Prostate gland (tissue), 2 donors: ENCODE data around the gene CDH24. TPM values are rescaled to one million over a fixed set of nuclear protein-coding genes. Genes with fewer than 3 reads are reported as not detected.

Source experiments
- DNase-seq: peaks from one replicate; pipeline ENCODE4 v3.0.0-alpha.2; 2019; ENCODE audit warnings: low spot score
- H3K27ac ChIP-seq, 2 donors: fragments of 200-600 bp; sonication (generic); 2 replicates each; pipeline ENCODE4 v1.5.1; 2017 to 2019
- H3K27me3 ChIP-seq: fragments of 200-600 bp; sonication (generic); replicated peaks from 2 replicates; pipeline ENCODE4 v1.5.1; 2019; ENCODE audit not compliant: insufficient read depth
- H3K36me3 ChIP-seq, 2 donors: fragments of 200-600 bp; sonication (generic); 1 replicate in 1 of 2; 2 replicates in 1 of 2; pipeline versions ENCODE4 v1.5.1 to v1.8.1; 2017 to 2019
- H3K4me1 ChIP-seq: fragments of 200-600 bp; sonication (generic); replicated peaks from 2 replicates; pipeline ENCODE4 v1.5.1; 2019
- H3K4me3 ChIP-seq, 2 donors: fragments of 200-600 bp; sonication (generic); 2 replicates each; pipeline ENCODE4 v1.5.1; 2017 to 2019
- H3K9me3 ChIP-seq: fragments of 200-600 bp; sonication (generic); 2 replicates; pipeline ENCODE4 v1.5.1; 2017
- CTCF ChIP-seq, 4 experiments: fragments of 200-600 bp in 2 of 4; fragments of 450-650 bp in 2 of 4; sonication (generic) in 2 of 4; IDR thresholded peaks; 1 replicate in 3 of 4; 2 replicates in 1 of 4; pipeline ENCODE4 v1.5.1; 2016 to 2019; ENCODE audit warnings: antibody characterized with exemption in 4 of 4, mild to moderate bottlenecking in 2 of 4, moderate library complexity in 2 of 4
- POLR2A ChIP-seq: fragments of 450-650 bp; IDR thresholded peaks from one replicate; pipeline ENCODE4 v1.6.1; 2016; ENCODE audit warnings: antibody characterized with exemption, mild to moderate bottlenecking
- POLR2AphosphoS5 ChIP-seq: sonication (generic); formaldehyde crosslinking; IDR thresholded peaks from one replicate; pipeline ENCODE4 v1.6.1; 2017; ENCODE audit warnings: antibody characterized with exemption
- WGBS: methylation state at CpG from one replicate; pipeline ENCODE4 v1.1.5; 2018; 5-methylcytosine and 5-hydroxymethylcytosine counted together
- intact Hi-C: fragments of 100-400 bp; cut with DNase I; formaldehyde crosslinking; loops from one replicate; pipeline ENCODE4 v1.14.2; 2022
- total RNA-seq, 2 donors: library from RNA; depleted of rRNA; stranded (reverse); fragments of >200 nt; gene quantifications; one replicate each; pipeline ENCODE4 v1.1.0, GENCODE V29; 2016

CDH24 gene
- total RNA-seq, 2 donors from 2014 or later: 4.0 to 7.2 TPM

DNA sequence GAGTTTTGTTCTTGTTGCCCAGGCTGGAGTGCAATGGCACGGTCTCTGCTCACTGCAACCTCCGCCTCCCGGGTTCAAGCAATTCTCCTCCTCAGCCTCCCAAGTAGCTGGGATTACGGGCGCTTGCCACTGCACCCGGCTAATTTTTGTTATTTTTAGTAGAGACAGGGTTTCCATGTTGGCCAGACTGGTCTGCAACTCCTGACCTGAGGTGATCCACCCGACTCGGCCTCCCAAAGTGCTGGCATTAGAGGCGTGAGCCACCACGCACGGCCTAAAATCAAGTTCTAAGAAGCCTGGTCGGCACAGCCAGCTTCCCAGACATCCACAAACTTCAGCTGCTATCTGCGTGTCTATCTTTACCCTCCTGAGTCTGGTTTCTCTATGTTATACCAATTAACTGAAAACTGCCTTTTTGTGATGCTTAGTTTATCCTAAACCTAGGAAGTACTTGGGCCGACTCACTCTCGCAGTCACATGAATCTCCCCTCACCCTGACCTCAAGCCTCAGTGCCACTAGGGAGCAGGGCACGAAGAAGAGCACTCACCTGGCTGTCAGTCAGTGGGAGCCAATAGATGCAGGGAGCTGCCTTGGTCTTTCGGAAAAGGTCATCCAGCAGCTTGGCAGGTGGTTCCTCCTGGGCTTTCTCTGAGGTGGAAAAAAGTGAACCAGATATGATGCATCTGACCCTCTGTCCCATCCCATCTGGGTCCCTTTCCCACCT lies 3.4 kb upstream of the CDH24 start:
- Histone ChIP-seq H3K4me1 (no peaks in the 10 kb centered on the region), H3K27me3 (no peaks in the 10 kb centered on the region), H3K36me3 (peaks cover 14 to 33% of the 10 kb centered on the region in 2 donors), H3K4me3 (no peak overlapping the region), H3K9me3 (no peaks in the 10 kb centered on the region), H3K27ac (no peak overlapping the region)
- TF ChIP-seq POLR2AphosphoS5 (no peak), POLR2A (no peak), CTCF (IDR thresholded peaks at IDR 0.05) (no peak)
- no peak for DNase-seq
- WGBS: 90% methylated on average over 17 of the region's 17 CpGs
- intact Hi-C loops: no loop called here

- Histone ChIP-seq H3K4me1 (no peaks in the 10 kb centered on the region), H3K27ac (no peak overlapping the region), H3K9me3 (no peaks in the 10 kb centered on the region), H3K36me3 (peaks cover 14 to 26% of the 10 kb centered on the region in 2 donors), H3K27me3 (no peaks in the 10 kb centered on the region), H3K4me3 (no peak overlapping the region)
- DNase-seq: no peak
- TF ChIP-seq CTCF (IDR thresholded peaks at IDR 0.05): no peak
- TF ChIP-seq POLR2AphosphoS5: no peak
- no peak for TF ChIP-seq POLR2A
- 87% methylated on average over 32 of the region's 32 CpGs for WGBS
- intact Hi-C loops: no loop called here
These were observed 1.6 kb upstream of the CDH24 start for GRCh38 chr14:23058654-23059504.

GRCh38 chr14:23057757-23058653 lies 685 bp upstream of the CDH24 start:
- H3K27me3 ChIP-seq: no peaks in the 10 kb centered on the region
- H3K4me3 ChIP-seq: peak overlapping the region; percentile 63 to 73
- peak; percentile 85 for DNase-seq
- WGBS: 3% methylated on average over 30 of the region's 51 CpGs
- H3K36me3 ChIP-seq: peaks cover 9 to 18% of the 10 kb centered on the region in 2 donors
- H3K9me3 ChIP-seq: no peaks in the 10 kb centered on the region
- H3K4me1 ChIP-seq: no peaks in the 10 kb centered on the region
- intact Hi-C loops: loop anchor here (2.0 kb wide), 1 partner anchor 71 kb away; no protein-coding TSS in a partner anchor
- TF ChIP-seq CTCF (IDR thresholded peaks at IDR 0.05) (peak; percentile 92 to 95 (median 94)), POLR2AphosphoS5 (peak; percentile 51), POLR2A (no peak)
- peak overlapping the region; percentile 82 to 83 for H3K27ac ChIP-seq

DNA sequence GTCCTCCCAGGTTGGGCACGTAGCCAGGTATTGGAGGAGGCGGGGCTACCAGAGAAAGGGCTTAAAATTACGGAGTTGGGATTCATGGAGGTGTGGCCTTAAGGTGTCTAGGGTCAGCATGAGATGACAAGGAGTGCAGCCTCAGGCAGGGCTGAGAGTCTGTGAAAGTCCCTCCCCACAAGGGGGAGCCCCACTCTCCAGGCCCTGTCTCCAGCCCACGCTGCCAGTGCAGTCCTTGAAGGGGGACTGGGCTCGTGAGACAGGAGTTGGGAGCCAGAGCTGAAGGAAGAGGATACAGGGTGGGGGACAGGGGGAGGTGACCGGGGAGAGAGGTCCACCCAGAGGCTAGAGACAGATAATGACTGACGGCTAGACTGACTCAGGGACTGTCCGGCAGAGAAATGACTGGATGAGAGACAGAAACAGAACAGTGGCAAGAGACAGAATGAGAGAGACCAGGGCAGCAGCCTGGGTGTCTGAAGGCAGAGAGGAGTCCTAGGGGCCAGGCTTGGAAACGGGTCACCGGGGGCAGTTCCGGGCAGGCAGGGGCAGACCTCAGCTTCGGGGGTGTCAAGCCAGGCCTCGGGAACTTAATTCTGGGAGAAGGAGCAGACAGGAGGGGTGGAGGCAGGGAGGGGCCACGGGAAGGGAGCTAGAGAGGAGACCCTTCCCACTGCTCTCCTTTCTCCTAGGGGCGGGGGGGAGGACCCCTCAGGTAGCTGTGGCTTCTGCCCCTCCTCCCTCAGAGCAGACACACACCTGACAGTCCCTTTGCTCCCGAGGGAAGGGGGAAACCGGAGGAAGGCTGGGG lies 970 bp downstream of the CDH24 start:
- 7% methylated on average over 17 of the region's 17 CpGs for WGBS
- TF ChIP-seq CTCF (IDR thresholded peaks at IDR 0.05): peak in 3 of 4 experiments; percentile 32 to 70 (median 57)
- no peak for TF ChIP-seq POLR2A
- intact Hi-C loops: loop anchor here (2.0 kb wide), 1 partner anchor 70 kb away; no protein-coding TSS in a partner anchor
- DNase-seq: peak; percentile 44
- Histone ChIP-seq H3K4me1 (no peaks in the 10 kb centered on the region), H3K27me3 (no peaks in the 10 kb centered on the region), H3K36me3 (peaks cover 0 to 11% of the 10 kb centered on the region in 2 donors), H3K27ac (no peak overlapping the region), H3K9me3 (no peaks in the 10 kb centered on the region), H3K4me3 (peak overlapping the region in 1 of 2 donors; percentile 63)
